ENCODE data around the gene GDAP1L1. TPM values are rescaled to one million over a fixed set of nuclear protein-coding genes. Genes with fewer than 3 reads are reported as not detected.
A peak's percentile ranks its signal among the peaks of the same experiment; 100 is the strongest.
"Not testable (repeated sequence)": the region's sequence is repeated elsewhere in the genome, so short reads cannot be mapped to it uniquely, and the experiment has no call there.

The GDAP1L1 gene
- total RNA-seq, 1 donor from 2014 or later: 0.08 TPM

DNA sequence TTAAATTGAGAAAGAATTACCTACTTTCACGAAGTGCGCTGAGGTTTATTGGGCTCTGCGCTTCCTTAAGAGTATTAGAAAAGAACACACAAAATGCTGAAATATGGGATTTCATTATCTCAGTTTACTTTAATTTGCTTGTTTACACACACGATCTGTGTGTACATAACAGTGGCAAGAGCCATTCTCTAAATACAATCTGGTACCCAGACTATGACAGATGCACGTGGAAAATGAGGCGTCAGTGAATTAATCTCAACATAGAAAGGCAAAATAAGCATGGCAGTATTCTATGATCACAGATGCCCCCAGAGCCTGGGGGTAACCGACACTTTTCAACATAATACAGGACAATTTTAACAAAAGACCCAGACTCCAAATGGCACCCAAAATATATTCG lies 55.6 kb downstream of the GDAP1L1 start:
- Mint-ChIP-seq H3K27me3 (ENCODE audit: insufficient read depth) (no peaks in the 10 kb centered on the region), H3K27ac (no peak overlapping the region), H3K36me3 (ENCODE audit: low read depth) (peaks cover 4% of the 10 kb centered on the region), H3K9me3 (no peaks in the 10 kb centered on the region), H3K4me1 (ENCODE audit: low read depth) (no peaks in the 10 kb centered on the region), H3K4me3 (no peak overlapping the region)
- intact Hi-C loops (cut with micrococcal nuclease): no loop called here
- DNase-seq (ENCODE audit: low spot score): no peak

DNA sequence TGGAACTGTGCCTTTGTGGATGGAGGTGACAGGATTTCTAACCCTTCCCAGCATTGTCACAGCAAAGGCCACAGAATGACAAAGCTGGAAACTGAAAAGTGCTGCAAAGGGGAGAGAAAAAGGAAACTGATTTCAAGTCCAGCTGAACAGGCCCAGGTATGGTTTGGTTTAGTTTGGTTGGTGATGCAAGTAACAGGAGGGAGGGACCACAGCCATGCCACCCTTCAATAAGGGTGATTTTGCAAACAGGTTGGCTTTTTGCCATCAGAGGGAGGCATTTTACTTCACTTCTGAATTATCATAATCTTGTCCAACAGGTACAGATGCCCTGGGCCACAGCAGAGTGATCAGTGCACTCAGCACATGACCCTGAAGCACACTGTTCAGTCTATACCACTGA lies 57.3 kb downstream of the GDAP1L1 start:
- Mint-ChIP-seq H3K36me3 (ENCODE audit: low read depth) (peaks cover 4% of the 10 kb centered on the region), H3K4me1 (ENCODE audit: low read depth) (peaks cover 2% of the 10 kb centered on the region), H3K27me3 (ENCODE audit: insufficient read depth) (no peaks in the 10 kb centered on the region), H3K27ac (no peak overlapping the region), H3K9me3 (no peaks in the 10 kb centered on the region), H3K4me3 (no peak overlapping the region)
- no peak for DNase-seq (ENCODE audit: low spot score)
- intact Hi-C loops (cut with micrococcal nuclease): no loop called here

DNA sequence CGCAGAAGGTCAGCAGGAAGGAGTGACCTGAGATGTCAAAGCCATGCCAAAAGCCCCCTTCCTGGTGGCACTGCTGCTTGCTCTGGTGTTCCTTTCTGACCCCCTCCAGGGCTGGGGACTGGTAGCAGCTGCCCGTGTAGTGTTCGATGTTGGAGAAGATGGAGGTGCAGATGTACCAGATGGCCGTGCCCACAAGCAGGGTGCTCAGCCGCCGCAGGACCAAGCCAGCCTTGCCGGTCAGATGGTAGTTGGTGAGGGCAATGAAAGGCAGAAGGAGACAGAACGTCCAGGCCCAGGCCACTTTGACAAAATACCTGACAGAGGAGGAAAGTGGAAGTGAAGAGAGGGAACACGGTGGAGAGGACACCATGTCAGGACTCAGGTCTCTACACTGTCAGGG lies 59.8 kb downstream of the GDAP1L1 start:
- Mint-ChIP-seq H3K4me1 (ENCODE audit: low read depth) (peaks cover 18% of the 10 kb centered on the region), H3K4me3 (no peak overlapping the region), H3K27ac (no peak overlapping the region), H3K27me3 (ENCODE audit: insufficient read depth) (no peaks in the 10 kb centered on the region), H3K36me3 (ENCODE audit: low read depth) (peaks cover 5% of the 10 kb centered on the region), H3K9me3 (no peaks in the 10 kb centered on the region)
- DNase-seq (ENCODE audit: low spot score): no peak
- intact Hi-C loops (cut with micrococcal nuclease): no loop called here

DNA sequence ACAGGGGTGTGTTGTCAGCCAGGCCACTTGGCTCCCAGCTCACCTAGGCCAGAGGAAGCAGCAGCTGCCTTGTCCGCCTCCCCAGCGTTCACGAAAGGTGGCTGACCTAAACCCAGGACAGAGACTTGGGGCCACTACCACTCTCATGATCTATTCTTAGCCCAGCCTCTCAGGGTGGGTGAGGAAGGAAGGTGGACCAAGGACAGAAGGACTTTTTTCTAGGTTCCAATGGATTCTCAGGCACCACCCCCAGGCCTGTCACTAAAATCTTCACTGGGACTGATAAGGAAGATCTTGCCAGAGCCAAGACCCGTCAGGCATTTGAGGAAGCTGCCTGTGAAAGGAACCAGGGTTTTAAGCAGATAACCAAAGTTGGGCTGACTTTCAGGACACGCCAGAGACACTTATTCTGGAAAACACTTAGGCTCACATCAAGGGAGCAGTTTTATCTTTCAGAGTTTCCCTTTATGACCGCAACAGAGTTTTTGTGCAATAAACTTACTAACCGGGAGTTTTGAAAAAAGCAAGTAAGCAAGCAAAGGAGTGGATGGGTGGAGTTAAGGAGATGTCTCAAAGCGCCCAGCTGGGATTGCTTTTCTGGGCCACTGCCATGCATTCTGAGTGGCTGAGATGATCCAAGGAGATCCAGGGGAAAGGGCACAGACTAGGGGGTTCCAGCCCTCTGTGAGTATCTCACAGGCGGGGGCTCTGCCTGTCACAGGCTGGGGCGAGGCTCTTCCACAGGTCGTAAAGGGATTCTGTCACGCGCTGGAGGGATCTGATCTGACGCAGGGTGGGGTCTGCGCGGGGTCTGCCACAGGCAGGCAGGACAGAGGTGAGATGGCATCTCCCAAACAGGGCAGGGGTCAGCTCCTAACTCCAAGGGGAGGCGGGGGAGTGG lies 62.9 kb downstream of the GDAP1L1 start:
- peaks cover 2% of the 10 kb centered on the region for H3K27me3 Mint-ChIP-seq (ENCODE audit: insufficient read depth)
- intact Hi-C loops (cut with micrococcal nuclease): loop anchor here (2.0 kb wide), 5 partner anchors 75 to 853 kb away; partner anchors contain the start of genes IFT52, SRSF6 and TTPAL
- H3K4me1 Mint-ChIP-seq (ENCODE audit: low read depth): peaks cover 18% of the 10 kb centered on the region
- H3K9me3 Mint-ChIP-seq: no peaks in the 10 kb centered on the region
- H3K4me3 Mint-ChIP-seq: peak overlapping the region; percentile 86
- peaks cover 5% of the 10 kb centered on the region for H3K36me3 Mint-ChIP-seq (ENCODE audit: low read depth)
- no peak for DNase-seq (ENCODE audit: low spot score)
- peak overlapping the region; percentile 80 for H3K27ac Mint-ChIP-seq

DNA sequence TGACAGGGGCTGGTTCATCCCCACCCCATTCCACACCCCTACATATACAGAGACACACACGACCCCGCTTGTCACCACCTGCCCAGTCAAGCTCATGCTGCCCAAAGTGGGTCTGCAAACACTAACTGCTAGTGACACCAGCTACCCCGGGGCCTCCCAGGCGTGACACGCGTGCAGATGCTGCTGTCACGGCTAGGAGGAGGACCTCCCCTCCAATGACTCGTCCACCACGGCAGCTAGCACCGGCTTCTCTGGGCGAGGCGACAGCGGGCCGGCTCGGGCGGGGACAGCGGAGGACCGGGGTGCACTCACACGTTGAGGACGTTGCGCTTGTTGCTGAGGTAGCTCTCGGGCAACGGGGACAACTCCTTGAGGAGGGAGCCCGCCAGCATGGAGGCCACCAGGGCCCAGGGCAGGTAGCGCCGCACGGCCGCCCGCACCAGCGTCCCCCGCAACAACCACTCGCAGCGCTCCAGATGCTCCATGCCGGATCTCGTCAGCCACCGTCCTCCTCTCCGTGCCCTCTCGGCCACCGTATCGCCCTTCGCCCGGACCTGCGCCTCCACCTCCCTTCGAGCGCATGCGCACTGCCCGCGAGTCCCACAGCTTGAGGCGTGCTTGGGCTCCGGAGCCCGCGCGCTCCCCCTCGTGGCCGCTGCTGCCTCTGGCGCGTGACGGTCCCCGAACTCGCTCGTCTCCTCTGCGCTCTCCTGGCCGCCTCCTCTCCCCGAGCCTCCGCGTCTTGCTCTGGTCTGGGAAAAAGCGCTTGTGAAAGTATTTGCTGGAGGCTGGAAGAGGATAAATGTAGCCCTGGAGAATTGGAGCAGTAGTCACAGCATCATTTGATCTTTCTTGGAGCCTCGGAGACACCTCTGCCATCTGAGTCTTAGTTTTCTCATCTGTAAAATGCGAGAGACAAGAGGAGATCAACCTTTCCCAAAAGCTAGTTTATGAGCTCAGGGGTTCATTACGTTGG lies 63.8 kb downstream of the GDAP1L1 start, which contains the start of gene FITM2:
Gene FITM2, minus strand, starts transcription at position 539 of the 976 bp plus-strand sequence. Its CDS starts 54 bp downstream, at position 485.
- H3K4me3 Mint-ChIP-seq: peak within 1 kb of the TSS; percentile 86
- peaks cover 18% of the 10 kb centered on the region for H3K4me1 Mint-ChIP-seq (ENCODE audit: low read depth)
- H3K36me3 Mint-ChIP-seq (ENCODE audit: low read depth): peaks cover 5% of the 10 kb centered on the region
- H3K9me3 Mint-ChIP-seq: no peaks in the 10 kb centered on the region
- H3K27ac Mint-ChIP-seq: peak within 1 kb of the TSS; percentile 87
- intact Hi-C loops (cut with micrococcal nuclease): loop anchor here (1.0 to 2.0 kb wide), 9 partner anchors 74 to 854 kb away; partner anchors contain the start of genes IFT52, SERINC3, SRSF6 and TTPAL
- peaks cover 4% of the 10 kb centered on the region for H3K27me3 Mint-ChIP-seq (ENCODE audit: insufficient read depth)
- DNase-seq (ENCODE audit: low spot score): peak; percentile 97

DNA sequence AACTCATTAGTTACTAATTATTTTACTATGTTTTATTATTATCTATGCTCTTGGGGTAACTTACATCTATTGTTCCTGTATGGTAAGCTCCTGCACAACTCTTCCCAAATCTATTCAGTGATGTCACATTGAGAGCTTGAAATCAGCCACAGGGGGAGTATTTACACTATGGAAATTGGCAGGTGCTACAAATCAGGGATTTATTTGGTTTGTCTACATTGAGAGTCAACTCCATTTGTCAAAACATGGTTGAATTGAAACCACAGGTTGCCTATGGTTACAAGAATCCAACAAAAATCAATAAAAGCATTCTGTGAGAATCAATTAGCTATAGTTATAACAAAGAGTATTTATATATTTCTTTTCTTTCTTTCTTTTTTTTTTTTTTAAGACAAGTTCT lies 67.8 kb downstream of the GDAP1L1 start:
- no peak overlapping the region for H3K27ac Mint-ChIP-seq
- H3K36me3 Mint-ChIP-seq (ENCODE audit: low read depth): peaks cover 2% of the 10 kb centered on the region
- peaks cover 8% of the 10 kb centered on the region for H3K27me3 Mint-ChIP-seq (ENCODE audit: insufficient read depth)
- H3K4me3 Mint-ChIP-seq: no peak overlapping the region
- peaks cover 12% of the 10 kb centered on the region for H3K4me1 Mint-ChIP-seq (ENCODE audit: low read depth)
- intact Hi-C loops (cut with micrococcal nuclease): no loop called here
- DNase-seq (ENCODE audit: low spot score): no peak
- no peaks in the 10 kb centered on the region for H3K9me3 Mint-ChIP-seq

DNA sequence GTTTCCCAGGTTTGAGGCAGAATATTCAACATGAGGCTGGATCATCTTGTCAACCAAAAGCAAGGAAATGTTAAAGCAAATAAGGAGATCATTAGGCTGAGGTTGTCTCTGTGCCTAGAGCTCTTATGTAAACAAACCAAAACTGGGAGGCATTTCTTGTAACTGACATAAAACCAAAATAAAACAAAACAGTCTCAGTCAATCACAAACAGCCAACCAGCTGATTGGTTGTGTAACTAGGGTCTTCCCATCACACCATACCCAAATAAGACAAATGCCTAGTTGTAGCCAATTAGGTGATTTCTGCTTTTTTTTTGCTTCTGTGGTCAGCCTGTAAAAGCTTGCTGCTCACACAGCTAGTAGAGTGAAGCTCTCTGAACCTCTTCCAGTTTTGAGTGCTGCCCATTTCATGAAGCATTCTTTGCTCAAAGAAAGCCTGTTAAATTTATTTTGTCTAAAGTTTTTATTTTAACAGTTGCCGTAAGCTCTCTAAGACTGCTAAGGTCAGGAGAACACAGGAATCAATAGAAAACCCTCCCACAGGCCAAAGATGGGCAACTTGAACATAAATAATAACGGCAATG lies 72.8 kb downstream of the GDAP1L1 start:
- intact Hi-C loops (cut with micrococcal nuclease): no loop called here
- no peaks in the 10 kb centered on the region for H3K36me3 Mint-ChIP-seq (ENCODE audit: low read depth)
- no peak for DNase-seq (ENCODE audit: low spot score)
- H3K27ac Mint-ChIP-seq: no peak overlapping the region
- H3K9me3 Mint-ChIP-seq: no peaks in the 10 kb centered on the region
- peaks cover 6% of the 10 kb centered on the region for H3K27me3 Mint-ChIP-seq (ENCODE audit: insufficient read depth)
- H3K4me1 Mint-ChIP-seq (ENCODE audit: low read depth): no peaks in the 10 kb centered on the region
- H3K4me3 Mint-ChIP-seq: no peak overlapping the region

DNA sequence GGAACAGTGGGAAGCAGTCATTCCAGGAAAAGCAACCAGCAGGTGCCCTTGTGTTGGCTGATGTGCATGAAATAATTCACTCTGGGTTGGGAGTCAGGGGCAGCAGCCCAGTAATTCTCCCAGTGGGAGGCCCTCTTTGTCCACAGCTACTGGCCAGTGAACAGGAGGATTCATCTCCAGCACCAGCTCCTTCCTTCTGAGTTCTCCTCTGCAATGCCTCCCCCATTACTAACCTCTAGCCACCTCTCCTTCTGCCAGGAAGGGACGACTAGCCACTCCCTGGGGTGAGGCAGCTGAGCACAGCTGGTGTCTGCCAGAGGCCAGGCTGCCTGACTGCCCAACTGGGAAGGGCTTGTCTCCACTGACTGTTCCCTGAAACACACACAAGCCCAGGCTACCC lies 77.2 kb downstream of the GDAP1L1 start:
- Mint-ChIP-seq H3K27me3 (ENCODE audit: insufficient read depth) (peaks cover 10% of the 10 kb centered on the region), H3K9me3 (no peaks in the 10 kb centered on the region), H3K4me1 (ENCODE audit: low read depth) (no peaks in the 10 kb centered on the region)

DNA sequence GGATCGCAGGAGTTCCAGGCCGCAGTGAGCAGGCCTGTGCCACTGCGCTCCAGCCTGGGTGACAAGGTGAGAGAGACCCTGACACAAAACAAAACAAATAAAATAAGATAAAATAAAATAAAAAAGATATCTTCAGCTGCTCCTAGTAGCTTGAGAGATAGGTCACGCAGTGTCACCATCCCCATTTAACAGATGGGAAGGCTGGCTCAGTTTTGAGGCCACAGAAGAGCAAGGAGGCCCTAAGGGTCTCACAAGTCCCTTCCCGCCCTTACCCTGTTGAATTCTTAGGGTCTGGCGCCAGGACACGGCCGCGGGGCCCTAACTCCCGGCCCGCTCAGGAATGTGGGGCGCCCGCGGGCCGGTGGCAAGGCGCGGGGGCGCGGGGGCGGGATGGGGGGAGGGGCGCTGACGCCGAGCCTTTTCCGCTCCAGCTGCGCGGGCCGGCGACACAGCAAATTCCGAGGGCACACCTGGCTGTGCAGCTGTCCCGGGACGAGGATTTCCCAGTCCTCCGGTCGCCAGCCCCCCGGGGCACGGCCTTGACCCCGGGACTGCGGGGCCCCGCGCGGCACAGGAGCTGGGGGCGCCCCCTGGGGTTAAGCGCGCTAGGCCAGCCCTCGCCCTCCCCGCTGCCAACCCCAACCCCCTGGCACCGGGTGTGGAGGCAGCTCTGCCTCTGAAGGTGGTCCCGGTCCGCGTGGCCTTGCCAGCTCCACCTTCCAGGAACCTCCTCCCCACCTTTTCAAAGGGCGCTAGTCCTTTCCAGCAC lies 79.5 kb downstream of the GDAP1L1 start:
- Mint-ChIP-seq H3K9me3 (no peaks in the 10 kb centered on the region), H3K36me3 (ENCODE audit: low read depth) (no peaks in the 10 kb centered on the region), H3K27ac (no peak overlapping the region), H3K4me1 (ENCODE audit: low read depth) (no peaks in the 10 kb centered on the region), H3K4me3 (no peak overlapping the region), H3K27me3 (ENCODE audit: insufficient read depth) (peaks cover 10% of the 10 kb centered on the region)
- intact Hi-C loops (cut with micrococcal nuclease): no loop called here
- DNase-seq (ENCODE audit: low spot score): no peak

More for the DNA sequence above, 77.2 kb downstream of the GDAP1L1 start:
- H3K27ac Mint-ChIP-seq: no peak overlapping the region
- no peak overlapping the region for H3K4me3 Mint-ChIP-seq
- intact Hi-C loops (cut with micrococcal nuclease): no loop called here
- H3K36me3 Mint-ChIP-seq (ENCODE audit: low read depth): no peaks in the 10 kb centered on the region
- no peak for DNase-seq (ENCODE audit: low spot score)

DNA sequence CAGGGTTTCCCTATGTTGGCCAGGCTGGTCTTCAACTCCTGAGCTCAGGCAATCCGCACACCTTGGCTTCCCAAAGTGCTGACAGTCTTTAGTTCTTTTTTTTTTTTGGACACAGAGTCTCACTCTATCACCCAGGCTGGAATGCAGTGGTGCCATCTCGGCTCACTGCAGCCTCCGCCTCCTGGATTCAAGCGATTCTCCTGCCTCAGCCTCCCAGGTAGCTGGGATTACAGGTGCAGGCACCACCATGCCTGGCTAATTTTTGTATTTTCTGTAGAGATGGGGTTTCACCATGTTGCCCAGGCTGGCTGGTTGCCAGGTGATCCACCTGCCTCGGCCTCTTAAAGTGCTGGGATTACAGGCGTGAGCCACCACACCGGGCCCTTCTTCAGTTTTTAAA lies 80.6 kb downstream of the GDAP1L1 start:
- peaks cover 10% of the 10 kb centered on the region for H3K27me3 Mint-ChIP-seq (ENCODE audit: insufficient read depth)
- H3K27ac Mint-ChIP-seq; H3K36me3 Mint-ChIP-seq (ENCODE audit: low read depth); H3K4me1 Mint-ChIP-seq (ENCODE audit: low read depth); intact Hi-C loops (cut with micrococcal nuclease); DNase-seq (ENCODE audit: low spot score); H3K9me3 Mint-ChIP-seq; H3K4me3 Mint-ChIP-seq: not testable (repeated sequence)

DNA sequence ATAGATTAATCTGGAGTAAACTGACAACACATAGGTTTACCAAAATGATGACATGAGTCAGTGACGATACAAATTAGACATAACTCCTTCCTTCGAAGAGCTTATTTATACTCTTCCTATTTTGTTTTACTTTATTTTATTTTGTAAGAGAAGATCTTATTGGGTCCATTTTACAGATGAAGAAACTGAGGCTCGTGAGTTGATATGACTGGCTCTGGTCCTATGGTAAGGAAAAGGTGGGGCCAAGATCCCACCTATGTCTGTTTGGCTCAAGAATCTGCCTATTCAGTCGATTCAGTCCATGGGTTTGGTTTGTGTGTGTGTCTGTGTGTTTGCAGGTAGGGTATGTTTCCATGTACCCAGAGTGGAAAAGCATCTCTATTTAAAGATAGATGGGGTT lies 81.3 kb downstream of the GDAP1L1 start:
- no peaks in the 10 kb centered on the region for H3K9me3 Mint-ChIP-seq
- intact Hi-C loops (cut with micrococcal nuclease): no loop called here
- H3K27me3 Mint-ChIP-seq (ENCODE audit: insufficient read depth): peaks cover 10% of the 10 kb centered on the region

More for the DNA sequence above, 81.3 kb downstream of the GDAP1L1 start:
- Mint-ChIP-seq H3K4me3 (no peak overlapping the region), H3K4me1 (ENCODE audit: low read depth) (no peaks in the 10 kb centered on the region), H3K36me3 (ENCODE audit: low read depth) (no peaks in the 10 kb centered on the region), H3K27ac (no peak overlapping the region)
- no peak for DNase-seq (ENCODE audit: low spot score)
